Stimulated activated CD4-positive, alpha-beta T cell treated with anti-CD3 and anti-CD28 coated beads, Interleukin-1b, Interleukin-23, amount 100 ng/mL, for 1 hour (primary cell): ENCODE results near the gene ALDH8A1.
"Not testable (repeated sequence)": the region's sequence is repeated elsewhere in the genome, so short reads cannot be mapped to it uniquely, and the experiment has no call there.

ENCODE experiments used
- DNase-seq, 2 donors: peaks; one replicate each; pipeline ENCODE4 v3.0.0-alpha.2; 2020; ENCODE audit warnings: low read depth in 2 of 2

The ALDH8A1 gene

DNA sequence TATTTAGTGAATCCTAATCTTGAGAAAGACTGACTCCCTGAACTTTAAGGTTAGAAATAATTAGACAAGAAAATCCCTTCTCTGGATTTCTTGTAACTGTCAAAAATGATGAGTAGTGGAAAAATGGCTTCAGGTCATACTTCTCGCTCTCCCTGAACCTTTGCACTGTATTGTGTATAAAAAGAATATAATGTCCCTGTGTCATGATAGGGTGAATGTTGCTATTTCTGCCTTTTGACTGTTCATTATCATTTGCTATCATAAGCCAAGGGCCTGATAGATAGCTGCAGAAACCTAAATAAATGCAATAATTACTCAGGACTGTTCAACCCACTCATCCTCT, 39.3 kb downstream of the ALDH8A1 start:
- no peak for DNase-seq

- no peak for DNase-seq
Measured at GRCh38 chr6:134909701-134910592, 40.0 kb downstream of the ALDH8A1 start.

DNA sequence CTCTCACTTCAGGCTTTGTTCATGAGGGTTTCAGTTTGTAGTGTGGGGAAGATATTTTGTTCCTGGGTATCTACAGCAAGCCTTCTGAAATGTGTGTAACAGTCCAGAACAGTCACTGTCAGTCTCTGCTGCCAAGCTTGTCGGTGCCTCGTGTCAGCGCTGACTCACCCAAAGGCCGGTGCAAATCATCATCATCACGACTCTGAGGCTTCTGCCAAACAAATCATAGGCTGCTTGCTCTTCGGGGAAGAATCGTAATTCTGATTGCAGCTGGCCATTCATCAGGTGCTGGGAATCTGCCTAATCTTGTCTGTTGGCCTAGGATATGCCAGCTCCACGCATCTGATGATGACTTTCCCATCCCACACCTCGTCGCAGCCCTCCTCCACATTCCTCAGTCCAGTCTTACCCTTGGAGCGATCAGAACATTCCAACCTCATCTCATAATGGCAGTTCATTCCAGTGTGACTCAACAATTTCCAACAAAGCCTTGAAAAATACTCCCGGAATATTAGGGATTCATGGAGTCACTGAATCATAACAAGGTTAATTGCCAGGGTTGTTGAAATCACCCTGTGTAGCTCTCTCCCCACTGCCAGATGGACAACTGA, 40.9 kb downstream of the ALDH8A1 start:
- DNase-seq = no peak

DNA sequence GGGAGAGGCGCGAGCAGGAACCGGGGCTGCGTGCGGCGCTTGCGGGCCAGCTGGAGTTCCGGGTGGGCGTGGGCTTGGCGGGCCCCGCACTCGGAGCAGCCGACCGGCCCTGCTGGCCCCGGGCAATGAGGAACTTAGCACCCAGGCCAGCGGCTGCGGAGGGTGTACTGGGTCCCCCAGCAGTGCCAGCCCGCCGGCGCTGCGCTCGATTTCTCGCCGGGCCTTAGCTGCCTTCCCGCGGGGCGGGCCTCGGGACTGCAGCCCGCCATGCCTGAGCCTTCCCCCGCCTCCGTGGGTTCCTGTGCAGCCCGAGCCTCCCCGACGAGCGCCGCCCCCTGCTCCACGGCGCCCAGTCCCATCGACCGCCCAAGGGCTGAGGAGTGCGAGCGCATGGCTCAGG, 45.2 kb downstream of the ALDH8A1 start:
- DNase-seq = not testable (repeated sequence)

GRCh38 chr6:134903448-134903847, 46.5 kb downstream of the ALDH8A1 start:
- no peak for DNase-seq

DNA sequence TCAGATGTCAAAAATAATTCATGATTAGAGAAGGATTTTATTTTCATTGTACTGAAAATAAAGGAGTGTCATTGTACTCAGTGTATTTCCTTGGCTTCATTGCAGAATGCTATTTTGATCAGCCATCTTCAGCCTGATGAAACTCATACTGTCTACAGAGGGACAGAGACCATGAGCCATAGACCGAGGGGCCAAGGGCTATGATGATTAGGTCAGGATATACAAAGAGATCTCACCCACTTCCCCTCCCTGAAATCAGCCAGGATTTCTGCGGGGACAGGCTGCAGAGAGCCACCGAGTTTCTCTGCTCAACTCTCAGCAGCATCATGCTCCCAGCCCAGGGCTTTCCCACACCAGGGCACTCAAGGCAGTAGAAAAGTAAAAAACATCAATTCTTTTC, 47.0 kb downstream of the ALDH8A1 start:
- DNase-seq = no peak

- no peak for DNase-seq
Measured at GRCh38 chr6:134902074-134902861, 47.6 kb downstream of the ALDH8A1 start.

DNA sequence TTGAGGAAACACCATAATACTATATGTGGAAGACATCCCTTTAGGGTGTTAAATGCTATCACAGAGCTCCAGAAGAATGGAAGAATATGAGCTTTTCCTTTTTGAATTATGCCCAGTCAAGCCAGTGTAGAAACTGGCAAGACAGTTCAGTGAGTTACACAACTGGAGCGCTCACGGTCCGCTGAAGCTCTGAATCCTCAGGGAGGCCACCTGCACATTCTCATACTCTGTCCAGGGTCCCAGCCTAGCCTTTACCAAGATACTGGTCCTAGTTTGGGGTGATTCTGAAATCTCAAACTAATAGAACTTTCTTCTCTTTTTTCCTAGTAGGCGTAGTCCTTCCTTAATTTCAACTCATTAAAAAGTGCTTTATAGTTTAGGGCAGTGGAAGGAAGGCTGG, 51.3 kb downstream of the ALDH8A1 start:
- DNase-seq = no peak

DNA sequence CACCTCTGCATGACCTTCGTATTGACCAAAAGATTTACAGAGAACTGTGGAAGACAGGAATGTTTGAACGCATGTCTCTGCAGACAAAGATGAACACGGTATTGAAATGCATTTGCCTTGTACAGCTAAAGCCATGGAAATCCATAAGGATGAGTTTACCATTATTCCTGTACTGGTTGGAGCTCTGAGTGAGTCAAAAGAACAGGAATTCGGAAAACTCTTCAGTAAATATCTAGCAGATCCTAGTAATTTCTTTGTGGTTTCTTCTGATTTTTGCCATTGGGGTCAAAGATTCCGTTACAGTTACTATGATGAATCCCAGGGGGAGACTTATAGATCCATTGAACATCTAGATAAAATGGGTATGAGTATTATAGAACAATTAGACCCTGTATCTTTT, 51.7 kb downstream of the ALDH8A1 start:
- DNase-seq = not testable (repeated sequence)

GRCh38 chr6:134896910-134897309, 53.0 kb downstream of the ALDH8A1 start:
- no peak for DNase-seq

- no peak for DNase-seq
Measured at GRCh38 chr6:134894800-134895199, 55.1 kb downstream of the ALDH8A1 start.

DNA sequence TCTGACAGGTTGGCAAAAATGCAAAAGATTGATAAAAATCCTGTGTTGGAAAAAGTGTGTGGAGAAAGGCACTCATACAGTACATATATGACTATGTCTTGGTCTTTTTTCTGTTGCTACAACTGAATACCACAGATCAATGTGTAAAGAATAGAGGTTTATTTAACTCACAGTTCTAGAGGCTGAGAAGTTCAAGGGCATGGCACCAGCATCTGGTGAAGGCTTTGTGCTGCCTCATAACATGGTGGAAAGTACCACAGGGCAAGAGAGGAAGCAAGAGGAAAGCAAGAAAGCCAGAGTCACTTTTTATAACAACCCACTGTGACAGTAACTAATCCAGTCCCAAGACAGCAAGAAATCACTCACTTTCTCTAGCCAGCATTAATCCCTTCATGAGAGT, 57.5 kb downstream of the ALDH8A1 start:
- DNase-seq = no peak

DNA sequence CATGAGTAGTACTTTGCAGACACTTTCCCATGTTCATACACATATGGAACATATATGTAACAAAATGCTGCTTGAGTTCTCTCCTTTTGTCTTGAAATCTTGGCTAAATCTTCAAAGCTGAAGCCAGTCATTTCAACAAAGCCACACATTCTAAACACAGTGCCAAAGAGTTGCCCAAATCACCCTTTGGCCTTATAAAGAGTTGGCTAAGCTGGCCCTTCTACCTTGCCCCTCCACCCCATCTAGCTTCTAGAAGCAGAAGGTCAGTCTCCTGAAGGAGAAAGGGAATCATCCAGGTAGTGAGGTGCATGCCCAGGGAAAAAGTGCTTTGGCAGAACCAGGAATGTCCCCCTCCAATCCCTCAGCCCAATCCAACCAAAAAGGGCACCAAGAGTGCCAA, 58.3 kb downstream of the ALDH8A1 start:
- no peak for DNase-seq

GRCh38 chr6:134888316-134888715, 61.6 kb downstream of the ALDH8A1 start:
- no peak for DNase-seq

GRCh38 chr6:134884752-134885151, 65.1 kb downstream of the ALDH8A1 start:
- DNase-seq = no peak

DNA sequence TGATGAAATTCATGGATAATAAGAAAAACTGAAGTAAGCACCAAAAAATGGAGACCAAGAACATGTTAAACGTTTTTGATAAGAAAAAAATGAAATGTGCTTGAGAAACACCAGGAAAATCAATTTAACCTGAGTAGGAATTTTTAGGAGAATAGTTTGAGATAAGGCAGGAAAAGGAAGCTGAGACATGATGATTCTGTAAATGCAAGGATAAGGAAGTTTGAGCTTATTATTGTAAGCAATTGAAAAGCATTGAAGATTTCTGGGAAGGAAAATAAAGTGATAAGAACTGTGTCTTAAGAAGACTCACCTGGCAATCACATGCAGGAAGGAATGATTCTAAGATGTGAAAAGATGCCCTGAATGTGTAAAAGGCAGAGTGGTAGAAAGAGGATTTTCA, 66.6 kb downstream of the ALDH8A1 start:
- DNase-seq = no peak

DNA sequence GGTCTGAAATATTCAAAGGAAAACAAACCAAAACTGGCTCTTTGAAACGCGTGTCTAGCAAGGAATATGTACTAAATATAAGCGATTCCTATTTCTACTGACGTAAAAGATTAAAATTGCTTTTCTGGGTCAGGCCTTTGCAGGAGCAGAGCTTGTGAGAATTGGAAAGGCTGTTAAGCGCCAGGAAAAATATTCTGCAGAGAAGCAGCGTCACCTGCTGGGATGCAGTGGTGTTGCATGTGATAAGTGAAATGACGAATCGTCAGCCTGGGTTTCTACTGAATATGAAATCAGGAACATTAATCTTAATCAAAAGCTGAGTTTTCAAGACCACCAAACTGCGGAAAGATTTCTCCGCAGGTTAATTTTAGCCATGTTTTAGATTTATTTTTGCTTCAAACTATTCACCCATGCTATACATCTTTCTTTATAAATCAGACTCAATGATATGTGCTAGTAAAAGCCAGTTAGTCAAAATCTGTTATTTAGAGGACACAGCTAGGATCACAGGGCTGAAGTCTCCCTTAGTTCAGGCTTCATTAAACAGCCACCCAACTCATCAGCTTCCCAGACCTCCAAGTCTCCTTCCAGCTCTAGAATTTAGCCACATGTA, 67.4 kb downstream of the ALDH8A1 start:
- peak in 1 of 2 donors; percentile 11 for DNase-seq

GRCh38 chr6:134880487-134881190, 69.3 kb downstream of the ALDH8A1 start:
- no peak for DNase-seq

DNA sequence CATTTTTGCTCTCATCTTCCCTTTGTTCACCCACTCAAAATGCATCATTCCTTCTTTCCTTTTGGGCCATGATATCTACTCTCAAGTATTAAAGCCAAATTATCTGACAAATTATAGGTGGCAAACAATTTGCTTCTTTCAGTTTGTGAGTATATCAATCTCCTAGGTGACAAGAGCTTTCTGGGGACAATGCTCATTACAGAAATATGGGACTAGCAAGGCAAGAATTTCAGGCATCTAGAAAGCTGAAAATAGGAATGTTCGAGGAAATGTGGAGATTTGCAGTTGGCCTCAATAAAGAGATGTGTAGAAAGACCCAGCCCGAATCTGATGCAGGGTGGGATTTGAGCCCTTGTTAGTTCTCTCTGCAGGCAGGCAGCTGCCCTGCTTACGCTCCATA, 71.8 kb downstream of the ALDH8A1 start:
- DNase-seq = no peak

- no peak for DNase-seq
Measured at GRCh38 chr6:134875367-134875766, 74.5 kb downstream of the ALDH8A1 start.
